Colonic mucosa (tissue), 4 donors: ENCODE measurements around the gene EDN3. TPM values are rescaled to one million over a fixed set of nuclear protein-coding genes. Genes with fewer than 3 reads are reported as not detected.

Experiments
- DNase-seq: peaks from one replicate; pipeline ENCODE4 v3.0.0-alpha.2; 2020
- H3K27ac ChIP-seq: fragments of 200-600 bp; one replicate; pipeline ENCODE4 v1.8.0; 2021
- H3K27me3 ChIP-seq: fragments of 200-600 bp; one replicate; pipeline ENCODE4 v1.8.0; 2021
- H3K36me3 ChIP-seq: fragments of 200-600 bp; one replicate; pipeline ENCODE4 v1.8.0; 2021
- H3K4me1 ChIP-seq: fragments of 200-600 bp; one replicate; pipeline ENCODE4 v1.8.0; 2021; ENCODE audit warnings: mild to moderate bottlenecking
- H3K4me3 ChIP-seq: fragments of 200-600 bp; one replicate; pipeline ENCODE4 v1.8.0; 2021
- H3K9ac ChIP-seq, 2 donors: one replicate each; pipeline ENCODE4 v1.7.0; 2013; ENCODE audit warnings: control low read depth in 2 of 2, low read depth in 2 of 2, low read length in 2 of 2
- H3K9me3 ChIP-seq: fragments of 200-600 bp; one replicate; pipeline ENCODE4 v1.8.0; 2021
- intact Hi-C: fragments of 100-400 bp; cut with DNase I; formaldehyde crosslinking; loops from one replicate; pipeline ENCODE4 v1.14.1; 2022
- total RNA-seq, 2 donors: library from RNA; stranded (reverse); fragmentation: NEBNext Ultra II Directional in 1 of 2; extraction: Animal tissue kit (Norgen Biotek cat#: 25700) in 1 of 2; gene quantifications; one replicate each; pipeline ENCODE4 v1.2.1, GENCODE V29; 2021
- TF ChIP-seq, protein P1 (sequence below): fragments of 200-600 bp; IDR thresholded peaks from one replicate; pipeline ENCODE4 v1.8.0; 2022; ENCODE audit warnings: antibody characterized with exemption, mild to moderate bottlenecking
- donor health status: healthy.
- donor health status: DM: no; HTN: no; CAD: no.
- donor health status: DM: no; HTN: no; CAD: no.

EDN3 gene
- total RNA-seq, 2 donors from 2014 or later, result 11.7 to 28.8 TPM

DNA sequence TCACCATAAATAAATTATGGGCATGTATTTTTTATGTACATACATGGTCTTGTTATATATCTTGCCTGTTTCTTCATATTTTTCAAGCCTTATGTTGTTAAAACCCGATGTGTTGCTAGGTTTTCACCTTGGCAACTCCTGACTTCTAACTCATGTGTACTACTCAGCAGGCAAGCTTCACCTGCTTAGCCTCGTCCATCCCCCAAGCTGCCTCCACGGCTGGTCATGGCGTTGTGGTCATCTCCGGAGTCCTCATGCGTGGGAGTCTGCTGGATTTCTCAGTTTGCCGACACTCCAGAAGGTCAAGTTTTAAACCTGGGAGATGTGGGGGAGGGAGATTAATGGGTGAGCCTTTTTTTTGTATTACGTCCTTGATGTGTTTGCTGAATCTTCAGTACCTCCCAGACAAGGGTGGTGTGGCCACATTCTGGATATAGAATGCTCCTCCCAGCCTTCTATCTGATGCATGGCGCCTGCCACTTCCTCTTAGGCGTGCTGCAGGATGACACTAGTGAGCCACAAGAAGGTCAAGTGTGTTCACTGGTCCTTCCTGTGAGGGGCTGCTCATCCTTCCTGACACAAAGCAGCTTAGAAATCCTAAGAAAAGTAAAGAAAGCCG lies 26.6 kb upstream of the EDN3 start:
- Histone ChIP-seq H3K4me3 (no peak overlapping the region), H3K27ac (no peak overlapping the region), H3K4me1 (no peaks in the 10 kb centered on the region), H3K9ac (no peak overlapping the region), H3K36me3 (no peaks in the 10 kb centered on the region), H3K9me3 (no peaks in the 10 kb centered on the region), H3K27me3 (no peaks in the 10 kb centered on the region)
- intact Hi-C loops, result no loop called here
- TF ChIP-seq, protein P1, sequence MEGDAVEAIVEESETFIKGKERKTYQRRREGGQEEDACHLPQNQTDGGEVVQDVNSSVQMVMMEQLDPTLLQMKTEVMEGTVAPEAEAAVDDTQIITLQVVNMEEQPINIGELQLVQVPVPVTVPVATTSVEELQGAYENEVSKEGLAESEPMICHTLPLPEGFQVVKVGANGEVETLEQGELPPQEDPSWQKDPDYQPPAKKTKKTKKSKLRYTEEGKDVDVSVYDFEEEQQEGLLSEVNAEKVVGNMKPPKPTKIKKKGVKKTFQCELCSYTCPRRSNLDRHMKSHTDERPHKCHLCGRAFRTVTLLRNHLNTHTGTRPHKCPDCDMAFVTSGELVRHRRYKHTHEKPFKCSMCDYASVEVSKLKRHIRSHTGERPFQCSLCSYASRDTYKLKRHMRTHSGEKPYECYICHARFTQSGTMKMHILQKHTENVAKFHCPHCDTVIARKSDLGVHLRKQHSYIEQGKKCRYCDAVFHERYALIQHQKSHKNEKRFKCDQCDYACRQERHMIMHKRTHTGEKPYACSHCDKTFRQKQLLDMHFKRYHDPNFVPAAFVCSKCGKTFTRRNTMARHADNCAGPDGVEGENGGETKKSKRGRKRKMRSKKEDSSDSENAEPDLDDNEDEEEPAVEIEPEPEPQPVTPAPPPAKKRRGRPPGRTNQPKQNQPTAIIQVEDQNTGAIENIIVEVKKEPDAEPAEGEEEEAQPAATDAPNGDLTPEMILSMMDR, result no peak
- DNase-seq, result no peak

DNA sequence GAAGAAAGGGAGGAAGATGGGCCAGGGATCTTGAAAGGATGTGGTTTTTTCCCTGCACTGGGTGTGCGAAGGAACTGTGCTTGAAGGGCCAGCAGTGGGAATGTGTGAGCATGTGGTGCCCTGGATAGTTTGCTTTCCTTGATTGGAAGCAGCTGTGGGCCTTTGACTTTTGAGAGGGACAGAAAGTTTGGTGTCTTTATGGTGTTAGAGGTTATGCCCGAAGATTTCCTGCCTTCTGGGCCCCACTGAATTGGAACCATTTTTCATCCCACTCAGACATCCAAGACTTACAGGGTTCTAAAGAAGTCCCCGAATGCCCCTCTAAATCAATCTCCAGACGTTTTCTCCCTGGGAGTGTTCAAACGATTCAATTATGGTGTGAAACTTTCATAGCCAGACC lies 23.5 kb upstream of the EDN3 start:
- Histone ChIP-seq H3K9me3 (no peaks in the 10 kb centered on the region), H3K4me3 (no peak overlapping the region), H3K36me3 (no peaks in the 10 kb centered on the region), H3K27ac (no peak overlapping the region), H3K27me3 (no peaks in the 10 kb centered on the region), H3K9ac (no peak overlapping the region), H3K4me1 (no peaks in the 10 kb centered on the region)
- intact Hi-C loops, result no loop called here
- TF ChIP-seq, protein P1, result no peak
- DNase-seq, result no peak

DNA sequence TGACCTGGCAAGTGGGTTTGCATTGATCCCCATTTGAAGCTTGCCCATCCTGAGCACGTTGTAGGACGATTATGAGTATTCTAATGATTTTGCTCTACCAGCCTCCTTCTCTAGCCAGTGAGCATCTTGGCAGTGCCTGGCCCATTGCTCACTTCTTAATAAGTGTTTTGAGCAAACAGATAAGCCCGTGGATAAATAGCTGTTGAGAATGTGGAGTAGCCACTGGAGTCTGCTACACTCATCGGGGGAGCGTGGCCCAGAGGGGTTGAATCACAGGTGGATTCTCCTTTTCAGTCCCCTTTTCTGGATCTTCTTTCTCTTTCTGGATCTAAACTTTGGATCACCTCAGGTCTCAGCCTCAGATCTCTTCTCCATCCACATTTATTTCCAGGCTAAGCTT lies 15.9 kb upstream of the EDN3 start:
- Histone ChIP-seq H3K9me3 (no peaks in the 10 kb centered on the region), H3K27me3 (no peaks in the 10 kb centered on the region), H3K4me1 (no peaks in the 10 kb centered on the region), H3K27ac (no peak overlapping the region), H3K4me3 (no peak overlapping the region), H3K36me3 (no peaks in the 10 kb centered on the region), H3K9ac (no peak overlapping the region)
- TF ChIP-seq, protein P1, result no peak
- intact Hi-C loops, result no loop called here
- DNase-seq, result no peak

DNA sequence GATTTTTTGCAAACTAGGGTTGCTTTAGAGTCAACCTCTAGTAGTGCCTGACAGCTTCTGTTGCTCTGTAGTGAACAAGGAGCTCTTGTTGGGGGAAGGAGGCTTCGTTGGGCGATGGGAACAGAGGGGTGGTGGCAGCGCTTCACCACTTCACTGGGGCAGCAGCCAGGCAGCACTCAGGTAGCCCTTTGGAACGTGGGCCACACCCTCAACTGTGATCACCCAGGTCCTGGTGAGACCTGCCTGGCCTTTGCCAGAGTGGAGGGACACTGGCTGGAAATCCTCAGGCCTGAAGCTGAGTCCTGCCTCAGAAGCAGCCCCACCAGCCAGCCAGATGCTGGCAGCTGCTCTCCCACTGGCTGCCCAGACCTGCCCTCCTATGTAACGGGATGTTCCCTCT lies 10.4 kb upstream of the EDN3 start:
- Histone ChIP-seq H3K36me3 (no peaks in the 10 kb centered on the region), H3K9ac (no peak overlapping the region), H3K4me1 (no peaks in the 10 kb centered on the region), H3K4me3 (no peak overlapping the region), H3K9me3 (no peaks in the 10 kb centered on the region), H3K27me3 (no peaks in the 10 kb centered on the region), H3K27ac (no peak overlapping the region)
- TF ChIP-seq, protein P1, result no peak
- DNase-seq, result peak; percentile 63
- intact Hi-C loops, result no loop called here

DNA sequence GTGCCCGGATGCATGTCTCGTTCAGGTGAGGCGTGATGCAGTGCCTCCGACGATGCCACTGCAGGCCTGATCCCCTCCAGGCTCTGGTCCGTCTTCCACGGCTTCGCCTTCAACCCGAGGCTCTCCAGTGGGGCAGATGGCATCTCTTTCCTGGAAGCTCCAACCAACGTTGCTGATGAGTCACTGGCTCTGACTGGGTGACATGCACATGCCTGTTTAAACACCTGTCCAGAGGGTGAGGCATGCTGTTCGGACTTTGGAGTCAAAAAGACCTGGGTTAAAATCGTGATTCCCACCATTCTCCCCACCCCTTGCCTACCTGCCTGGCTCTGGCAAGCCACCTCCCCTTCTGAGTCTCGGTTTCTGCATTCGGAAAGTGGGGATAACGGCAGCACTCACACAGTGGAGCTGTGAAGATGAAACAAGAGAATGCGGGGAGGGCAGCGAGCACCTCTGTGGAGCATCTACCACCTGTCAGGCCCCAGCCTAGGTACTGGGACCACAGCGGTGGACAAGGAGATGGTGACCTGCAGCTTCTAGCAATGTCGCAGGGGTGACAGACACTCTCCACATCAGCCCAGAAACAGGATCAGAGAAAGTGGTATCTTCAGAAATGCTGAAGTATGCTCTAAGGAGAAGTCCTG lies 8.5 kb upstream of the EDN3 start:
- DNase-seq, result peak; percentile 58
- no peaks in the 10 kb centered on the region for H3K36me3 ChIP-seq
- TF ChIP-seq, protein P1, result no peak
- H3K4me1 ChIP-seq, result no peaks in the 10 kb centered on the region
- H3K9me3 ChIP-seq, result no peaks in the 10 kb centered on the region
- no peaks in the 10 kb centered on the region for H3K27me3 ChIP-seq
- no peak overlapping the region for H3K4me3 ChIP-seq
- no peak overlapping the region for H3K9ac ChIP-seq
- H3K27ac ChIP-seq, result no peak overlapping the region
- intact Hi-C loops, result no loop called here
